ENCODE data around the gene PKD2. TPM values are rescaled to one million over a fixed set of nuclear protein-coding genes. Genes with fewer than 3 reads are reported as not detected.
A peak's percentile ranks its signal among the peaks of the same experiment; 100 is the strongest.
"Not testable (repeated sequence)": the region's sequence is repeated elsewhere in the genome, so short reads cannot be mapped to it uniquely, and the experiment has no call there.

PKD2 gene
- total RNA-seq, 1 donor from 2014 or later = 23.0 TPM

DNA sequence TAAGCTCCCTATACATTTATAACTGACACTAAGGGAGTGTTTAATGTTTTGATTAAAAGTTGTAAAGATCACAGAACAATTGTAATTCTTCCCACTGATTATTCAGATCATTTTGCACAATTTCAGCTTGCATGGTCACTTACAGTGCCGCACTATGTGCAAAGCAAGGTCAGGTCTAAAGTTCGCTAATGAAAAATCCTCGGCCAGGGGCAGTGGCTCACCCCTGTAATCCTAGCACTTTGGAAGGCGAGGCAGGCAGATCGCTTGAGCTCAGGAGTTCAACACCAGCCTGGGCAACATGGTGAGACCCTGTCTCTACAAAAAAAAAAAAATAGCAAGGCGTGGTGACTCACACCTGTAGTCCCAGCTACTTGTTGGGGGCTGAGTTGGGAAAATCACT, 57.0 kb downstream of the PKD2 start:
- no peak for DNase-seq (ENCODE audit: low read depth in 2 of 2)

DNA sequence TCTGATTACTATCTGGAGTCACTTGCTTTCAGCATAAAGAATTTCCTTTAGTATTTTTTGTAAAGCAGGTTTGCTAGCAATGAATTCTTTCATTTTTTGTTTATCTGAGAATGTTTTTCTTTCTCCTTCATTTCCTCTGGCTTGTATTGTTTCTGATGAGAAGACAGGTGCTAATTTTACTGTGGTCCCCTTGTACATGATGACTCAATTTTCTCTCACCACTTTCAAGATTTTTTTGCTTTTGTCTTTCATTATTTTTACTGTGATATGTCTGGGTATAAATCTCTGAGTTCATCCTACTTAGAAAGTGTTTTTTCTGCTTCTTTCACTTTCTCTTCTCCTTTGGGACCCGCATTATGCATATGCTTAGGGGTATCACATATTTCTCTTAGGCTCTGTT, 62.6 kb downstream of the PKD2 start:
- peak in 1 of 2 donors; percentile 68 for DNase-seq (ENCODE audit: low read depth in 2 of 2)

DNA sequence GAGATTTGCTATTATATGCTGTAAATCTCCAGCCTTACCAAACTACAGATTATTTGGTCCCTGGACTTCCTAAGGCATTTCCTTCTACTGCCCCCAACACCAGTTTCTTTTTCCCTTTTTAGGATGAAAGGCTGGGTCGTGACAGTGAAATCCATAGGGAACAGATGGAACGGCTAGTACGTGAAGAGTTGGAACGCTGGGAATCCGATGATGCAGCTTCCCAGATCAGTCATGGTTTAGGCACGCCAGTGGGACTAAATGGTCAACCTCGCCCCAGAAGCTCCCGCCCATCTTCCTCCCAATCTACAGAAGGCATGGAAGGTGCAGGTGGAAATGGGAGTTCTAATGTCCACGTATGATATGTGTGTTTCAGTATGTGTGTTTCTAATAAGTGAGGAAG, 67.9 kb downstream of the PKD2 start:
- DNase-seq (ENCODE audit: low read depth in 2 of 2) = no peak

DNA sequence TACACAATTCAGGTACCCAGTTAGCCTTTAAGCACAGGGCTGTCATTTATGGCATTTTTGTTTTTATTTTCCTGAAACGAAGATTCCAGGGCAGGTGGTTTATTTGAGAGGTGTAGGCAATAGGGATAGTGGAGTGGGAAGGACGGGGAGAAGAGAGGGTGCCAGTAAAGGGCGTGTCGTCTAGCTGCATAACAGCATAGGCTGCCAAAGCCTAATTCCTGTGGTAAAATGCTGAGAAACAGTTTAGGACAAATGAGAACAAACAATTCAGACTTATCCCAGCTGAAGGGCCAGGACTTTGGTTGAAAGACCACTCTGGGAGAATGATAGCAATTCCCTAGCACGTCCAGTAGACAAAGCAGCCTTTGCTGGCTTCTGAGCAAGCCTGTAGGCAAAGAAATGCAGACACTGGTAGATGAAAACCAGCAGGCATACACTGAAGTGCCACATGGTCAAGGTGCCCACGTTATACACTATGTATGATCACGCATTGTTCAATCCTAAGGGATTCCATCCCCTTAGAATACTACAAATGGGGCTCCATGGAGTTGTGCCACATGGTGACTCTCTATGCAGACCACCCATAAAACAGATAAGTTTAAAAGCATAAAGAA, 70.6 kb downstream of the PKD2 start:
- no peak for DNase-seq (ENCODE audit: low read depth in 2 of 2)

DNA sequence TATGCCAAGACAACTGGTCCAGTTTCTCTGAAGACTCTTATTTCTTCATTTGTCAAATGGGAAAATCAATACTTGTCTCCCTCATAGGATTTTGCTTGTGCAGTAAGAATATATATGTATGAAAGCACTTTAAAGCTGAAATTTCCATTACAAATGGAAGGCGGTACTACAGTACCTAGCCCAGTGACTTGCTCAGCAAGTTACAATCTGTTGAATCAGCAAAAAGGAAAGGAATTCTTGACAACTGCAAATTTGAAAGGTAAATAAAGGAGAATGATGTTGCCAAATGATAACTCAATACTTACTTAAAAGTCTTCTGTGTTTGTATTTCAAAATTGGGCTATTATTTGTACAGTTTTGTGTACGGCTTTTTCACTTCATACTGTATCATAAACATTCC, 71.1 kb downstream of the PKD2 start:
- DNase-seq (ENCODE audit: low read depth in 2 of 2) = no peak

DNA sequence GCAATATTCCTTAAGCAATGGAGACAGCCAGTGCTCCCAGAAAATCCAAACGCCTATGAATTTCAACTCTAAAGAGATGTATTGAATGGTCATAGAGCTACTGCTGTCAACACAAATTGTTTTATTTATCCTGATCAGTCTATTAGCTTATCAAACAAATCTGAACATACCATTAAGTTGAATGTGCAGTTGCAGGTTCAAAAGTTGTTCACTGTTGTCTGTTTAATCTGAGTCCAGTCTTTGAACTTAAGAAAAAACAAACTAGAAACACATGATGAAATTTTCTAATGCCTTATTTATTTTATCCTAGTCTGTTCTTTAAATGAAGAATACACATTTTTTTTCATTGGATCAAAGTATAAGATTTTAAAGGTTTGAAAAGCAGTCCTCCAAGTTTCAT, 73.2 kb downstream of the PKD2 start:
- DNase-seq (ENCODE audit: low read depth in 2 of 2) = no peak

DNA sequence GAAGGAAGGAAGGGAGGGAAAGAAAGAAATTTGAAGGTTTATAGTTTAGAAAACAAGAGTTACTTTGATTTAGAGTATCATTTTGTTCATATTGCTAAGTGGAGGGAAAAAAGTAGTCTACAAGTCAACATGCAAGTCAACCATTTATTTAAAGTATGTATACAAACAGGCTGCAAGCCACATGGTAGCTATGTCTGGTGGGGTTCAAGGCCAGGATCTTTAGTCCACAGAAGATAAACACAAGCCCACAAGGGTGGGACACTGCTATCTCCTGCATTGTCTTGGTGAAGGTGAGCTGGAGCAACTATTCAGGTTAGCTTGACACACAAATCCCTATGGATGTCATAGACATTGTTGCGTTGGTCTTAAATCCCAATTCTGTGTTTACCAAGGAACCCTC, 79.6 kb downstream of the PKD2 start:
- DNase-seq (ENCODE audit: low read depth in 2 of 2) = no peak

DNA sequence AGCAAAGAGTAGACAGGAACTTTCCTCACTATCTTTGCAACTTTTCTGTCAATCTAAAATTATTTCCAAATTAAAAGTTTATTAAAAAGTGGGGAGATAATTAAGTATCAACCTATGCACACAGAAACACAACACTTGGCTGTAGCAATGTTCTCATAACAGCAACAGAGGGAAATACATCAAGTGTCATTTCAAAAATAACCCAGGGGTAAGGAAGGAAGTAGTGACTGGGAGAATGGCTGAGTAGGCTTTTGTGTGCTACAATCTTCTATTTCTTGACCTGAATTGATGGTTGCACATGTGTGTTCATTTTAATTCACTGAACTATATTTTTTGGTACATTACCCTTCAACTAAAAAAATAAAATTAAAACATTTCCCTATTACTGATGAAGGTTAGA, 83.5 kb downstream of the PKD2 start:
- DNase-seq (ENCODE audit: low read depth in 2 of 2) = peak in 1 of 2 donors; percentile 26

DNA sequence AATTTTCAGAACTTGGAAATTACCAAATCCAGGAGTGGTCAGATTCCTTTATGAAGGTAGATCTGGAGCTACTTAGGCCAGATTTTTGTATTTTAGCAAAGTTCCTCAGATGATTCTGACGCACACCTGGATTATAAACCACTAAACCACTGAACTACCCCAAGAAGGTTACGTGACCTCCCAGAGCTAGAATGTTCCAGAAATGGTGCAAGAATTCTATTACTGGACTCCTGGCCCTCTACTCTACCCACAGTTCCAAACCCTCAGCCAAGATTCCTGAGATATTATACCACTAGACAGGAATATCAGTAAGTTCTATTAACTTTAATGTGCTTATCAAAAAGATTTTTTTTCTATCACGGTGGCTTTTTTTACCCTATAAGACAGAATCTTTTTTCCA, 83.9 kb downstream of the PKD2 start:
- no peak for DNase-seq (ENCODE audit: low read depth in 2 of 2)

DNA sequence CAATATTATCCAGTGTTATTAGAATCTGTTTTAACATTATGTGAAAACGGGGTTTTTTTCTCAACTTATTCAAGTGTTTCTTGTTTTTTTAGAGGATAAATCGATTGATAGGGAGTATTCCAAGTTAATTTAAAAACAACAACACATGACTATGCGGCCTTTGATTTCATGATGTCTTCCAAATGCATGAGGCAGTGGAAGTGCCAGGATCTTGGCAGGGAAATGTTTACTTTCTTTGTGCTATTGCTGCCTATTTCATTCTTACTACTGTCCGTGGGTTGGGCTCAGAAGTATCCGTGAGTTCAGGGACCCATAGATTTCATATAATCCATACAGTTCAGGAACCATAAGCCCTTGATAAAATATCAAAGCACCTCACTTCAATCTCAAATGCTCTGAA, 86.4 kb downstream of the PKD2 start:
- no peak for DNase-seq (ENCODE audit: low read depth in 2 of 2)

DNA sequence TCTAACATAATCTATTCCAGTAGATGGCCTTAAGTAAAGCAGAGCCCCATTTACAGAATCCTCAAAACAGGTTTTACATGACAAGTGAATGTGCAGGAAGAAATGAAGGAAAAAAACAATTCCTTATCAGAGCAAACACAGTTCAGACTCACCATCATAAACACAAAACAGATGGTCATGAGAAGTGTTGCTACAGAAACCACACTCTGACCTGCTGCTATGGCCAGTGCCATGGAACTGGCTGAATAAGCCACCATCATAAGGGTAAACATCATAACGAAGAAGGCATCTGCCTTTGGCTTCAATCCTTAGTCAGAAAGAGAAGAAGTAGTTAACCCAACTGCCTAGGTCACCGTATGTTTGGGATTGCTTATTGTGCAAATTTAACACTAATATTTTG, 89.9 kb downstream of the PKD2 start:
- no peak for DNase-seq (ENCODE audit: low read depth in 2 of 2)

DNA sequence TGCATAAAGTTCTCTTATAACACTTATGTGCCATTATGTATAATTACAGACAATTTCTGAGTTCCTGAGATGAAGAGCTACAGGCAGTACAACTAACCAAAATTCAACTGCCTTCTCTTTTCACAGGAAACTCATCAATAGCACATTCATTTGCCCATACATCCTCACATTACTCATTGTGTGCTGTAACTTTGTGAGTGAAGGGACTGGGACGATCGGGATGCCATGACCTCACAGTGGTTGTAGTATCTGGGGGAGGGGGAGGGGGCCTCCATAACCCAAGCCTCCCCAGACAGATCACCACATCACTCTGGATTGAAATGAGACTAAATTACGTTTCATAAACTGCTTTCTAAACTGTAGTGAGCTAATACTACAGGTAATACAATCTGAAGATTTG, 90.3 kb downstream of the PKD2 start:
- DNase-seq (ENCODE audit: low read depth in 2 of 2) = no peak

DNA sequence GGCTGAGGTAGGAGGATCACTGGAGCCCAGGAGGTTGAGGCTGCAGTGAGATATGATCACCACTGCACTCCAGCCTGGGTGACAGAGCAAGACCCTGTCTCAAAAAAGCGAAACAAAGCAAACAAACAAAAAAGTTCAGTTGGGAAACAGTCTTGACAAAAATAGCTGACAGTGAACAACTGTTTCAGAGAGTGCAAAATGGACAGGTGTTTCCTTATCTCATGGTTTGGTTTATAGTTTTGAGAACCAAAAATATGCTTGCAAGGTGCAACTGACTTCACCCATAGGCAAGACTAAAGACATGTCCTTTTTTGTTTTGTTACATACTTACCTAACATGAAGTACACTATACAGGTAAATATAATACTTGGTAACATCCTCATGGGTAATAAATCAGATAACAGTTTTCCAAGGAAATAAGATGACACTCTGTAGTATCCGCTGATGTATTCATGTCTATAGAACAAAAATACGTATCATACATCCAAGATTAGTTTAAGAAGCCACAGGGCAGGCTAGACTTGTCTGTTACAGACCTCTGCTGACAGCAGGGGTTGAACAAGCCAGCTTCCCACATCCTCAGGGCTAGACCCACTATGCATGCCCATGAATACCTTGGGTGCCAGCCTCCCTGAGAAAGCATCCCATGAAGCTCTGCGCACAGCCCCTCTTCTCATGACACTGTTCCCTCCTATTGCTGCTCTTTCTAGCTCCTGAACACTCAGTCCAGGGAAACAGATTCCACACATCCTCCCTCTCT, 91.7 kb downstream of the PKD2 start:
- DNase-seq (ENCODE audit: low read depth in 2 of 2) = no peak

DNA sequence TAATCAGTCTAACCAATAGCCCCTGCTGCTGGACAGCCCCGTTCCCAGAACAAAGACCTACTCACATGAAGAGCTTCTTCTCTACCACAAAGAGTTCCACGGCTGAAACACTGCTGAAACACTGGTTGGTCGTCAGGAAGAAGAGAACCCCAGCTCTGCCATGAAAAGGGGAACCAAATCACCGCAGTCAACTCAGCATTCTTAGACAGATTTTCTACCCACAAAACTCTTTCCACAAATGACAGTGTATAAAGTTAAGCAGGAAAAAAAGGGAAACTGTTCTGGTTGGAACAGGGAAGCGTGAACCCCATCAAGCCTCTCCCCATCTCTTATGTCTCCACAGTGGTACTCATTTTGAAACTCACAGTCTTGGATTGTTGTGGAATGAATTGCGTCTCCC, 93.7 kb downstream of the PKD2 start:
- no peak for DNase-seq (ENCODE audit: low read depth in 2 of 2)

DNA sequence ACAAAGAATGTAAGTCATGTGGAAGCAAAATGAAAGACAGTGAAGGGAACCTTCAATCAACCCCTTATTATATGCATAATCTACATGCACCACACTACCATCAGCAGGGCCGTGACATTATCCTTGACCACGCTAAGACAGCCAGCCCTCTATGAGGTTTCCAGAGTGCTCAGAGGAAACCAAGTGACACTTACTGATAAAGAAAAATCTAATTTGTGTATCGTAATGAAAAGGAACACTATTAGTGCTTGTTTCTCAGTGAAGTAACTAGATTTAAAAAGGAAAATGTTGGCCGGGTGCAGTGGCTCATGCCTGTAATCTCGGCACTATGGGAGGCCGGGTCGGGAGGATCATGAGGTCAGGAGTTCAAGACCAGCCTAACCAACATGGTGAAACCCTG, 94.6 kb downstream of the PKD2 start:
- DNase-seq (ENCODE audit: low read depth in 2 of 2) = no peak

DNA sequence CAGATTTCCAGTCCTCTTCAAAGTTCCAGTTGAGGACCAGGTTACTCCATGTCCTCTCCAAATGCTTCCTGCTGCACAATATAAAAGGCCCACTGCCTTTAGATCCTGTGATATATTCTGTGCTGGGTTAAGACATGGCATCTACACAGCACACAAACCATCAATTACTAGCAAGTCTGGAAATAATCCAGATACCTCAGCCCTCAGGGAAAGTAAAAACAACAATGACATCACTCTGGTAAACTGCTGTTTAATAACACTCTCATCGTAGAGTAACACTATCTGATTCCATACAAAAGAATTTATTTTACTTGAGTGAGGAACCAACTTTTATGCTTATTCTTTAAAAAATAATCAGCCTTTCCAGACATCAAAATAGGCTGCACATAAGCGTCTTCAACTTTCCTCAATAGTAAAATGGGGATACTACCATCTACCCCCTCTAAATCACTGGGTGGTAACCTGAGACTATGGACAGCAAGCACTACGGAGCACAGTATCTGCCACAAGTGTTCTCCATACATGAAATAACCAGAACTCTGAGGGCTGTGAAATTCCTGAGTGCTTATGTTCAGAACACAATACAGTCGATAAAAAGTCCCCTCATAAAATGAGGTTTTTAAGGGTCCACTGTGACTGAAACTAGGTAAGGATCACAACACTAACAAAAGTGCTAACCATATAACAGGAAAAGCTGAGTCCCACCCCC, 97.6 kb downstream of the PKD2 start:
- peak; percentile 1 to 70 for DNase-seq (ENCODE audit: low read depth in 2 of 2)

DNA sequence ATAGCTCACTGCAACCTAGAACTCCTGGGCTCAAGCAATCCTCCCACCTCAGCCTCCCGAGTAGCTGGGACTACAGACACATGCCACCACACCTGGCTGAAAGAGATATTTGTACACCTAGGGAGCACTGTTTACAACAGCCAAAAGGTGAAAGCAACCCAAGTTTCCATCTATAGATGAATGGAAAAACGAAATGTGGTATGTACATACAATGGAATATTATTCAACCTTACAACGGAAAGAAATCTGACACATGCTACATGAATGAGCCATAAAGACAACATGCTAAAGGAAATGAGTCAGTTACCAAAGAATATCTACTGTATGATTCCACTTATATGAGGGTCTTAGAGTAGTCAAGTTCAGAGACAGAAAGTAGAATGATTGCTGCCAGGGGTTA, 98.8 kb downstream of the PKD2 start:
- DNase-seq (ENCODE audit: low read depth in 2 of 2) = peak; percentile 3 to 82

DNA sequence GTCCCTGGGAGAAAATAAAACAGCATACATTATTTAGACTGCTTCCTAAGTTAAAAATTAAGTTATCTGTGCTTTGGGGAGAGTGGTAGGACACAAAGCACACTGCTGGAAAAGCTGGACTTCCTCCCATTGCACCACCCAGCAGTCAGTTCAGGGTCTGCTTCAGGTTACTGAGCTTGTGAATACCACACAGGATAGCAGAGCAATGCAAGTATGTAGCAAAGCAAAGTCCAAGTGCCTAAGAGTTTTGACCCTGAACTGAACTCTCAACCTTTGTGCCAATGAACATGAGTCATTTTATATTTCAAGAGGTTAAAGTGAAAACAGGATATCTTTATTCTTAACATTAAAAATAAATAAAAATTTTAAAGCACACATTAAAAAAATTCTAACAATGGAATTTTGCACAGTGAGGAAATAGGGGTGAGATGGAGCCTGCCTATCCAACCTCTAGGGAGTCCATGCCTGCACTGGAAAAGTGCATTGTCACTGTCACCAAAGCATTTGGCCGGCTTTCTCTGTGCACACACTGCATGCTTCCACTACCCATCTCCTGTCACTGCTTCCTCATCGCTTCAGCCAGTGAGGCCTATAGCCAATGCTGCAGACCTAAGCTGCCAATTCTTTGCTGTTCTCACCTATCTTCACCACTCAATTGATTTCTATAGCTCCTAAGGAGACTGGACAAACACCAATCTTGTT, 100.1 kb downstream of the PKD2 start:
- DNase-seq (ENCODE audit: low read depth in 2 of 2) = peak; percentile 28 to 69

DNA sequence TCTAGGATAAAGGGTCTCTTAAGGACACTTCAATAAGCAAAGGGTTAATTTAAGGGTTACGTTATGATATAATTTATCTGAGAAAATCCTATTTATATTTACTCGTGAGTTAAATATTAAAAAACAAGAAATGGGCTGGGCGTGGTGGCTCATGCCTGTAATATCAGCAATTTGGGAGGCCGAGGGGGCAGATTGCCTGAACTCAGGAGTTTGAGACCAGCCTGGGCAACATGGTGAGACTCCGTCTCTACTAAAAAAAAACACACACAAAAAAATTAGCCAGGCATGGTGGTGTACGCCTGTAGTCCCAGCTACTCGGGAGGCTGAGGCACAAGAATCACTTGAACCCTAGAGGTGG, 100.7 kb downstream of the PKD2 start:
- not testable (repeated sequence) for DNase-seq (ENCODE audit: low read depth in 2 of 2)

DNA sequence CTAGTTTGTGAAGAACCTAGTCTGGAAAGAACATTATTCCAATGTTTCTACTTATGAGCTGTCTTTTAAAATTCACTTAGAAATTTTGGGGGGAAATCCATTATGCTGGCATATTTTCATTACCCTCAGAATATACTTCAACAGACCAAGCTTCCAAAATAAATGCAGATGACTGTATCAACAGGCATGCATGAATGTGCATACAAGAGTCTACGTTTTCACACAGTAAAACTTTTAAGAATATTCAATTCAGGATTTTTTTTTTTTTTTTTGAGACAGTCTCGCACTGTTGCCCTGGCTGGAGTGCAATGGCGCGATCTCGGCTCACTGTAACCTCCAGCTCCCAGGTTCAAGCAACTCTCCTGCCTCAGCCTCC, 101.3 kb downstream of the PKD2 start:
- no peak for DNase-seq (ENCODE audit: low read depth in 2 of 2)

DNA sequence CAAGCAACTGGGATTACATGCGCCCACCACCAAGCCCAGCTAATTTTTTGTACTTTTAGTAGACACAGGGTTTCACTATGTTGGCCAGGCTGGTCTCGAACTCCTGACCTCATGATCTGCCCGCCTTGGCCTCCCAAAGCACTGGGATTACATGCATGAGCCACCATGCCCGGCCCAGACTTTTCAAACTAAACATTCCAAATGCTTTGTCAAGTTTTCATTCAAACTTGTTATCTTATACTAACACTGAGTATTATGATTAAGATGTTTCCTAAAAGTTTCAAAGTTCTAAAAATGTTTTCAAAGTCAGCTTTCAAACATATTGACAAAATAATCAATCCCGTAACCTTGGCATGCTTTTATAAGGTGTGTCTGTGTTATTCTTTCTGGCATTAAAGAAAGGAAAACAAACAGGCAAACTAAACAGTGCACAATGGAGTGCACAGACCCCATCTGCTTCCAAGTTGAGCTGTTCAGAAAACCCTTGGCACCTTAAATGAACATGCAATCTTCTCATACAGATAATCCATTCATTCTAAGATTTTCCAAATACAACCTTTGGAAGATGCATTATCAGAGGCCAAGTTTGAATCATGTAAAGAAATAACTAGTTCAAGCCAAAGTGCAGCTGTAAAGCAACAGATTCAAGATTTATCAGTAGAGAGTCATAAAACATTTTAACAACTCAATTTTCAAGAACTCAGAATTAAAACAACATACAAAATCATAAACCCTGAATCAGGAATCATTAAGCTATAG, 101.9 kb downstream of the PKD2 start:
- DNase-seq (ENCODE audit: low read depth in 2 of 2) = peak in 1 of 2 donors; percentile 38

DNA sequence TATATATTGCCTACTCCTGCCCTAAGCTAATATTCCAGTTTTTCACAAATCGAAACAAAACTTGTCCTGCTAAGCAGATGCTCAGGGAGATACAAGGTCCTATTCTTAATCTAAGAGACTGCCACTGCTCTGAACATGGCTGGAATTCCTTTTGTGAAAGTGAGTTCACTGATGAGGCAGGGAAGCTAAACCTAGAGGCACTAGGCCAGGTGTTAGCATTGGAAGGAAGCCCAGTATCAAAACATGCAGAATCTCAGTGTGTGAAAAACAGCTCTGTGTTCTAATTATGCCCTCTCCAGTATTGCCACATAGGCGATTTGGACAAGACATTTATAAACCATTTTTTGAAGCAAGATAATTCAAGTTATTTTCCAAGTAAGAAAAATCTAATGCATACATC, 103.4 kb downstream of the PKD2 start:
- peak; percentile 3 to 37 for DNase-seq (ENCODE audit: low read depth in 2 of 2)
